CD4-positive, alpha-beta T cell treated with Interleukin-6 at 100 ng/mL for 8 hours (primary cell): ENCODE results near the gene RAB3A.
"Not testable (repeated sequence)": the region's sequence is repeated elsewhere in the genome, so short reads cannot be mapped to it uniquely, and the experiment has no call there.

Source experiments
- DNase-seq: peaks from one replicate; pipeline ENCODE4 v3.0.0-alpha.2; 2020; ENCODE audit warnings: mixed read lengths, low spot score

The RAB3A gene

GRCh38 chr19:18223860-18224524 lies 20.1 kb upstream of the RAB3A start:
- no peak for DNase-seq

DNA sequence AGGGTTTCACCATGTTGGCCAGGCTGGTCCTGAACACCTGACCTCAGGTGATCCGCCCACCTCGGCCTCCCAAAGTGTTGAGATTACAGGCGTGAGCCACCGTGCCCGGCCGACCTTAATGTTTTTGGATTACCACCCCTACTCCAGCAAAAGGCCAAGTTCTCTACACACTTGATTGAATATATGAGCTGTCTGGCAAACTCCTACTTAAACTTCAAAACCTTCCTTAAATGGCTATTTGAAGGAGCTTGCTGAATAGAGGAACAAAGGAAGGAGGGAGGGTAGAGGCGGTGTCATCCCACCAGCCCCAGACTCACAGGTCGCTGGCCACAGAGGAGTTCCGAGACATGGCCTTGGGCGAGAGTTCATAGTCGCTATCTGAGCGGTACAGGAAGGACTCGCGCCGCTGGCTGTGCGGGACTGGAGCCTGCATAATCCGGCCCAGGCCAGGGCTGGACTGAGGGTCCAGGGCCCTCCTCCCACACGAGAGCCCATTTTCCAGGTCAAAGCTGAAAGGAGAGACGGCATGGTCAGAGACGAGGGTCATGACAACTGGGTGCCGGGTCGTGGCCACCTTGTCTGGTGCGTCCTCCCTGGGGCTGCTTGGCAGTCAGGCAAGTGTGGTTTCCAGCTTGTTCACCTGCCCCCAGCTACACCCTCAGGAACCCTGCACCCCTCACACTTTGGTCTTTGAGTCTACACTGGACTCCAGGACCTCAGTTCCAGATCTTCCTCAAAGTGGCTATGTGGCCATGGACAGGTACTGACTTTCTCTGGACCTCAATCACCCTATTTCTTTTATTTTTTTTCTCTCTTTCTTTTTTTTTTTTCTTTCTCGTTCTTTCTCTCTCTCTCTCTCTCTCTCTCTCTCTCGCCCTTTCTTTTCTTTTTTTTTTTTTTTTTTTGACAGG lies 18.2 kb upstream of the RAB3A start:
- DNase-seq, result no peak

- no peak for DNase-seq
These were observed 16.9 kb upstream of the RAB3A start for GRCh38 chr19:18220632-18221275.

GRCh38 chr19:18219911-18220631 lies 16.2 kb upstream of the RAB3A start:
- DNase-seq, result no peak

- DNase-seq, result no peak
These were observed 14.8 kb upstream of the RAB3A start for GRCh38 chr19:18218600-18218999.

DNA sequence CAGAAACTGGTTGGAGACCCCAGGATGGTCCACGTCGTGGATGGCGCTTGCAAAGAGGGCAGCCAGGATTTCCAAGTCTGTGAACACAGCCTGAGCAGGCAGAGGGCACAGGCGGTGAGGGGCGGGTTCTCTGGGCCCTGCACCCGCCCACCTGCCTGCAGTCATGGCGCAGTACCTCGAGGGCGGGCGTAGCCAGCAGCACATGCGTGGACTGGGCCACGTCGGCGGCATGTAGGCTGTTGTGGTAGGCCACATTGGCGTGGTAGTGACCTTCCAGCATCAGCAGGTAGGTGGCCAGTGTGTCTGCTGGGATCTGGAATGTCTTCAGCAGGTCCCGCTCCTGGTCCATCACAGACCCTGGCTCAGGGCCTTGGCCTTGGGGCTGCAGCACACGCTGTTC lies 14.3 kb upstream of the RAB3A start:
- no peak for DNase-seq

DNA sequence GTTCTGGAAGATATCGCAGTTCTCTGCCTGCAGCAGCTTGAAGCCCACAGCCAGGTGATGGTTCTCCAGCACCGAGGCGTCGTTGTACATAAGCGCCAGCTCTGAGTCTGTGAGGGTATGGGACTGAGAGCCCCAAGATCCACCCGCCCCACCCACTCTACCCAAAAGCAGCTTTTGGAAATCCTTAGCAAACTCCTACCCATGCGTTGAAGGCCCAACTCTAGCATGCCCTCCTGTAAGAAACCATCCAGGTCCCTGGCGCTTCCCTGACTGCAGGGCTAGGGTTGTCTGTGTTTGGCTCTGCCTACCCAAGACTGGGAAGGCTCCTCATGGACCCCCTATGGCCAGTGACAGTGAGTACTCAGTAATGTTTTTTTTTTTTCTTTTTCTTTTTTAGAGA lies 12.9 kb upstream of the RAB3A start:
- no peak for DNase-seq

GRCh38 chr19:18214779-18215433 lies 11.1 kb upstream of the RAB3A start:
- DNase-seq, result no peak

GRCh38 chr19:18211683-18212082 lies 7.8 kb upstream of the RAB3A start:
- no peak for DNase-seq

DNA sequence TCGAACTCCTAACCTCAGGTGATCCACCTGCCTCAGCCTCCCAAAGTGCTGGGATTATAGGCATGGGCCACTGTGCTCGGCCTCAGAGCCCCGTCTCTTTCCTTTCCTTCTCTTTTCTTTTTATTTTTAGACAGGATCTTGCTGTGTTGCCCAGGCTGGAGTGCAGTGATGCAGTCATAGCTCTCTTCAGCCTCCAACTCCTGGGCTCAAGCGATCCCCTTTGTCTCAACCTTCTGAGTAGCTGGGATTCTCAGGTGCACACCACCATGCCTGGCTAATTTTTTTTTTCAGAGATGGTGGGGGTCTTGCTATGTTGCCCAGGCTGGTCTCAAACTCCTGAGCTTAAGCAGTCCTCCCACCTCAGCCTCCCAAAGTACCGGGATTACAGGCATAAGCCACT lies 6.1 kb upstream of the RAB3A start:
- not testable (repeated sequence) for DNase-seq

GRCh38 chr19:18208098-18208951 lies 4.5 kb upstream of the RAB3A start:
- no peak for DNase-seq

- DNase-seq, result no peak
These were observed 2.2 kb upstream of the RAB3A start for GRCh38 chr19:18206018-18206417.

DNA sequence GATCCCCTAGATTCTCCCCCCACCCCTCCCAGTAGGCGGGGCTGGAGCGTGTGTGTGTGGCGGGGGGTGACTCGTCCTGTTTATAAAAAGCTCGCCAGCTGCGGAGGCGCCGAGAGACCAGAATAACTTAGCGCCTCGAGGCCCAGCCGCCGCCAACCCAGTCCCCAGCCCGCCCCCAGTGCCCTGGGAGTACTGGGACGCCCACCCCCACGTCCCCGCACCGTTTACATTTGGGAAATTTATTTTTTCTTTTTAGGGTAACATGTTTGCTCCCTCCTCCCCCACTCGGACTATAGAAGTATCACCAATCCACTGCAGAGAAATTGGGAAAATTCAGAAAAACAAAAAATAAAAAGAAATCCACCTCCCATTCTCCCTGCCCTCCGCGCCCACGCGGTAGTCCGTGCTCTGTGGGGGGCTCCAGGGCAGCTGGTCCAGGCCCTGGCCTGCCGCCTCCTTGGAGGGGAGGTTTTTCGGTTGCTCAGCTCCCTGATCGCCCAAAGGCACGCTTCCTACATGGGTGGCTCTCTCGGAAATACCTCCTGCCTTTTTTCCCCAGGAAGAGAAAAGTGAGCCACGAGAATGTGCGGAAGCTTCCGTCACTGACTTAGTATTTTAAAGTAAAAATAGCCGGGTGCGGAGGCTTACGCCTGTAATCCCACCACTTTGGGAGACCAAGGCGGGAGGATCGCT lies 1.5 kb upstream of the RAB3A start:
- DNase-seq, result peak; percentile 43

DNA sequence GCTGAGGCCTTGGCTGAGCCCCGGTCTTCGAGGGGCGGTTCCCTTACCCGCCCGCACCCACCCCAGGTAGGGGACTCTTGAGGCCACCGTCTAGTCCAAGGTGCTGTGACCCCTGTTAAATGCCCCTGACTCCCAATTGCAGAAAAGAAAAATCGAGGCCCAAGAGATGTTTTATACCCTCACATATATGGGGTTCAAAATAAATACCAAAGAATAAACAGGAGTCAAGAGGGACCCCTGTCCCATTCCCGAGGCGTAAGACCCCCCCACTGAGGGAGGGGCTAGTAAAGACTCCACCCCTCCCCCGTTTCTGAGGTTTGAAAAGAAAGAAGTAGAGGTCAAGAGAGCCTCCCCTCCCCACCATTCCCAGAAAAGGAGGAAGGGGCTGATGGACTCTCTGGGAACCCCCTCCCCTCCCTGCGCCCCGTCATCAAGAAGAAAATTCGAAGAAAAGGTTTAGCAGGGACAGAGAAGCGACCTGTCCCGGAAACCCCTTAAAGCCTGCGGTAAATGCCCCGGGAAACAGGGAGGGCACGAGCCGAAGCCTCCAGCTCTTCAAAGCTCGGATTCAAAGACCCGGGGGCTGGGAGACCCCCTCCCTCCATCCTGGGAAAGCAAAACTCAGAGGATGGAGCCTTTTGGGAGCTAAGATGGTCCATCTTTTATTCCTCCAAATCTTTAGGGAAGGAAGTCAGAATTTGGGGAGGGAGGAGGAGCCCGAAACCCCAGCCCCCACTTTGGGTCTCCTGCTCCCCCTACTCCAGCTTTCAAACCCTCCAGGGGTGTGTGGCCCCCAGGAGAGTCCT lies 755 bp upstream of the RAB3A start:
- no peak for DNase-seq

DNA sequence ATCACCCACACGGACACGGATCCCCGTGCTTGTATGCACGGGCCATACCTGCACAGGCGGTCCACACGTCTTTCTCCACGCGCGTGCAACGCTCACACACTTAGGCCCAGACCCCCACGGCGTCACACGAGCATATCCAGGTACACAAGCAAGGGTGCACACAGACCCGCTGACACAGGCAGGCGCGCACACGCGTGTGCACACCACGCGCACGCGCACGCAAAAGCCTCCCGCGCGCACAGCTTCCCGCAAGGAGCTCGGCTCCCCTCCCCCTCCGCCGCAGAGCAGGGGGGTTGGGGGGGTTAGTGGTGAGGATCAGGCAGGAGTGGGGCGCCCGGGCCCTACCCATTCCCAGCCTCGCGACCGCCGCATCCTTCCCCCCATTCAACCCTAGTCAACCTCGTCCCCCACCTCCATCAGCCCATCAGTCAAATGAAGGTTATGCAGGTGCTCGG lies 407 bp downstream of the RAB3A start:
- DNase-seq, result peak; percentile 45

- DNase-seq, result no peak
These were observed 949 bp downstream of the RAB3A start for GRCh38 chr19:18202778-18203407.

- DNase-seq, result no peak
These were observed 1.5 kb downstream of the RAB3A start for GRCh38 chr19:18202397-18202777.

- no peak for DNase-seq
These were observed 5.5 kb downstream of the RAB3A start for GRCh38 chr19:18198374-18198773.

DNA sequence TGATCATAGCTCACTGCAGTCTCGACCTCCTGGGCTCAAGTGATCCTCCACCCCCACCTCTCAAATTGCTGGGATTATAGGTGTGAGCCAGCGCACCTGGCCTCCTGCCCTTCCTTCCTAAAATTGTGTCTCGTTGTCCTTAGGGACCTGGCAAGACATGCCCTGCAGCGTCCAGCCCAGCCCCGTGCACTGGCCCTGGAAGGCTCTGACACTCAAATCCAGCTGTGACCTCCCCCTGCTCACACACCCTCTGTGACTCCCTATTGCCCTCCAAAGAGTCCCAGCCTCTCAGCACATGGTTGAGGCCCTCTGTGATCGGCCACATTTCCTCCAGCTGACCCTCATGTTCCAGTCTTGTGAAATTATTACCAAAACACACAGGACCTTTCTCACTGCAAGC lies 5.9 kb downstream of the RAB3A start:
- no peak for DNase-seq
